CD14-positive monocyte (primary cell): ENCODE results near the gene PAQR7. TPM values are rescaled to one million over a fixed set of nuclear protein-coding genes. Genes with fewer than 3 reads are reported as not detected.

Source experiments
- DNase-seq, 3 donors: peaks; one replicate each; pipeline ENCODE4 v3.0.0-alpha.2; 2011 to 2022
- H2AFZ ChIP-seq: 2 replicates; pipeline ENCODE4 v1.6.0; 2012; ENCODE audit warnings: mild to moderate bottlenecking, low read depth, low read length, inconsistent platforms; ENCODE audit not compliant: insufficient read depth, poor library complexity, severe bottlenecking
- H3K27ac ChIP-seq, 2 donors: 1 replicate in 1 of 2; 2 replicates in 1 of 2; pipeline ENCODE4 v1.5.1; 2012 to 2013; ENCODE audit warnings: low read length in 2 of 2, control low read depth in 1 of 2, inconsistent platforms in 1 of 2, low read depth in 1 of 2, mild to moderate bottlenecking in 1 of 2
- H3K27me3 ChIP-seq, 2 donors: one replicate each; pipeline versions ENCODE4 v1.6.0 to v1.6.1; 2011 to 2013; ENCODE audit warnings: low read length in 2 of 2; ENCODE audit not compliant: control insufficient read depth in 2 of 2, insufficient read depth in 2 of 2
- H3K36me3 ChIP-seq, 2 donors: replicated peaks in 1 of 2; 1 replicate in 1 of 2; 2 replicates in 1 of 2; pipeline versions ENCODE4 v1.5.1 to v1.6.1; 2012 to 2013; ENCODE audit warnings: low read length in 2 of 2, control low read depth in 1 of 2, inconsistent platforms in 1 of 2, mild to moderate bottlenecking in 1 of 2; ENCODE audit not compliant: insufficient read depth in 2 of 2, control insufficient read depth in 1 of 2
- H3K4me1 ChIP-seq, 2 donors: 1 replicate in 1 of 2; 2 replicates in 1 of 2; pipeline versions ENCODE4 v1.5.1 to v1.6.1; 2012 to 2013; ENCODE audit warnings: low read length in 2 of 2, control low read depth in 1 of 2, inconsistent platforms in 1 of 2, mild to moderate bottlenecking in 1 of 2, moderate library complexity in 1 of 2; ENCODE audit not compliant: insufficient read depth in 2 of 2, control insufficient read depth in 1 of 2
- H3K4me2 ChIP-seq: replicated peaks from 2 replicates; pipeline ENCODE3; 2012; ENCODE audit warnings: low read length, moderate library complexity, mild to moderate bottlenecking; ENCODE audit not compliant: poor library complexity, severe bottlenecking; ENCODE audit errors: extremely low read depth
- H3K4me3 ChIP-seq, 3 experiments: fragments of 200-600 bp in 1 of 3; sonication (generic) in 1 of 3; replicated peaks in 1 of 3; 1 replicate in 2 of 3; 2 replicates in 1 of 3; pipeline ENCODE4 v1.5.1; 2011 to 2013; ENCODE audit warnings: low read length in 3 of 3, mild to moderate bottlenecking in 3 of 3, control low read depth in 2 of 3, low read depth in 2 of 3, inconsistent platforms in 1 of 3, moderate library complexity in 1 of 3
- H3K79me2 ChIP-seq: 2 replicates; pipeline ENCODE4 v1.6.0; 2012; ENCODE audit warnings: mild to moderate bottlenecking, control low read depth, inconsistent platforms, low read length, moderate library complexity; ENCODE audit not compliant: insufficient read depth
- H3K9ac ChIP-seq: 2 replicates; pipeline ENCODE4 v1.6.0; 2017; ENCODE audit warnings: low read length, mild to moderate bottlenecking; ENCODE audit not compliant: insufficient read depth, poor library complexity, severe bottlenecking
- H3K9me3 ChIP-seq, 2 donors: replicated peaks in 1 of 2; 1 replicate in 1 of 2; 2 replicates in 1 of 2; pipeline versions ENCODE4 v1.5.1 to v1.6.1; 2012 to 2013; ENCODE audit warnings: low read length in 2 of 2, control low read depth in 1 of 2; ENCODE audit not compliant: control insufficient read depth in 1 of 2, insufficient read depth in 1 of 2
- H4K20me1 ChIP-seq: 2 replicates; pipeline ENCODE4 v1.6.0; 2012; ENCODE audit warnings: mild to moderate bottlenecking, low read length, control low read depth, moderate library complexity; ENCODE audit not compliant: insufficient read depth
- H3K27ac Mint-ChIP-seq, 7 donors: one replicate each; pipeline ENCODE4 v1.8.0; 2020; ENCODE audit warnings: mild to moderate bottlenecking in 7 of 7, mixed read lengths in 7 of 7, moderate library complexity in 6 of 7, inconsistent platforms in 2 of 7
- H3K27me3 Mint-ChIP-seq, 3 donors: one replicate each; pipeline ENCODE4 v1.8.0; 2021 to 2022; ENCODE audit warnings: low read depth in 3 of 3, mild to moderate bottlenecking in 3 of 3, mixed read lengths in 3 of 3, moderate library complexity in 3 of 3, inconsistent platforms in 1 of 3
- H3K36me3 Mint-ChIP-seq, 2 donors: one replicate each; pipeline ENCODE4 v1.8.0; 2020; ENCODE audit warnings: mixed read lengths in 2 of 2, inconsistent platforms in 1 of 2, mild to moderate bottlenecking in 1 of 2
- H3K4me1 Mint-ChIP-seq: one replicate; pipeline ENCODE4 v1.8.0; 2020; ENCODE audit warnings: mild to moderate bottlenecking, mixed read lengths
- H3K4me3 Mint-ChIP-seq, 2 donors: one replicate each; pipeline ENCODE4 v1.8.0; 2020; ENCODE audit warnings: mild to moderate bottlenecking in 2 of 2, mixed read lengths in 2 of 2, moderate library complexity in 1 of 2
- H3K9me3 Mint-ChIP-seq, 7 donors: one replicate each; pipeline ENCODE4 v1.8.0; 2020 to 2022; ENCODE audit warnings: mixed read lengths in 7 of 7, mild to moderate bottlenecking in 6 of 7, moderate library complexity in 6 of 7, inconsistent platforms in 2 of 7
- WGBS: methylation state at CpG from one replicate; pipeline ENCODE4 v1.1.5; 2013; ENCODE audit warnings: missing lambda C conversion rate; ENCODE audit not compliant: insufficient coverage; 5-methylcytosine and 5-hydroxymethylcytosine counted together
- intact Hi-C, 2 donors: fragments of 100-400 bp; cut with micrococcal nuclease; formaldehyde crosslinking; loops; one replicate each; pipeline versions ENCODE4 v1.15.0 to v1.15.1; 2023
- polyA plus RNA-seq, 3 donors: library from polyadenylated mRNA; depleted of rRNA in 1 of 3; unstranded in 2 of 3; stranded (reverse) in 1 of 3; fragments of 300-500 nt in 2 of 3; fragments of >200 nt in 1 of 3; fragmentation: Illumina TruSeq in 2 of 3; gene quantifications; 1 replicate in 2 of 3; 2 replicates in 1 of 3; pipeline ENCODE4 v1.2.3, GENCODE V29; 2012 to 2021
- TF ChIP-seq, protein P1 (sequence below): fragments of 200-600 bp; IDR thresholded peaks from one replicate; pipeline ENCODE4 v1.8.0; 2022; ENCODE audit warnings: antibody characterized with exemption, mild to moderate bottlenecking

Gene PAQR7
- polyA plus RNA-seq, 3 donors, result 0.92 to 13.3 (median 1.0) TPM

GRCh38 chr1:25826571-25826970 lies 48.9 kb downstream of the PAQR7 start:
- Mint-ChIP-seq H3K36me3 (peaks cover 58 to 82% of the 10 kb centered on the region in 2 donors), H3K4me3 (no peak overlapping the region), H3K4me1 (peaks cover 10% of the 10 kb centered on the region), H3K27ac (peak overlapping the region in 1 of 7 donors; percentile 8), H3K9me3 (peaks cover 0 to 2% (median 0%) of the 10 kb centered on the region in 7 donors), H3K27me3 (peaks cover 0 to 2% (median 0%) of the 10 kb centered on the region in 3 donors)
- Histone ChIP-seq H3K4me3 (no peak overlapping the region), H3K79me2 (peaks cover 33% of the 10 kb centered on the region), H3K9me3 (no peaks in the 10 kb centered on the region), H3K36me3 (peaks cover 69 to 80% of the 10 kb centered on the region in 2 donors), H2AFZ (no peak overlapping the region), H3K4me2 (no peak overlapping the region), H3K27me3 (no peaks in the 10 kb centered on the region), H3K9ac (no peak overlapping the region), H3K27ac (peak overlapping the region in 1 of 2 donors; percentile 3), H3K4me1 (peaks cover 4 to 6% of the 10 kb centered on the region in 2 donors), H4K20me1 (peaks cover 34% of the 10 kb centered on the region)
- over 99% methylated on average over 9 of the region's 10 CpGs for WGBS
- DNase-seq, result no peak
- TF ChIP-seq, protein P1, sequence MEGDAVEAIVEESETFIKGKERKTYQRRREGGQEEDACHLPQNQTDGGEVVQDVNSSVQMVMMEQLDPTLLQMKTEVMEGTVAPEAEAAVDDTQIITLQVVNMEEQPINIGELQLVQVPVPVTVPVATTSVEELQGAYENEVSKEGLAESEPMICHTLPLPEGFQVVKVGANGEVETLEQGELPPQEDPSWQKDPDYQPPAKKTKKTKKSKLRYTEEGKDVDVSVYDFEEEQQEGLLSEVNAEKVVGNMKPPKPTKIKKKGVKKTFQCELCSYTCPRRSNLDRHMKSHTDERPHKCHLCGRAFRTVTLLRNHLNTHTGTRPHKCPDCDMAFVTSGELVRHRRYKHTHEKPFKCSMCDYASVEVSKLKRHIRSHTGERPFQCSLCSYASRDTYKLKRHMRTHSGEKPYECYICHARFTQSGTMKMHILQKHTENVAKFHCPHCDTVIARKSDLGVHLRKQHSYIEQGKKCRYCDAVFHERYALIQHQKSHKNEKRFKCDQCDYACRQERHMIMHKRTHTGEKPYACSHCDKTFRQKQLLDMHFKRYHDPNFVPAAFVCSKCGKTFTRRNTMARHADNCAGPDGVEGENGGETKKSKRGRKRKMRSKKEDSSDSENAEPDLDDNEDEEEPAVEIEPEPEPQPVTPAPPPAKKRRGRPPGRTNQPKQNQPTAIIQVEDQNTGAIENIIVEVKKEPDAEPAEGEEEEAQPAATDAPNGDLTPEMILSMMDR, result no peak
- intact Hi-C loops, result no loop called here

DNA sequence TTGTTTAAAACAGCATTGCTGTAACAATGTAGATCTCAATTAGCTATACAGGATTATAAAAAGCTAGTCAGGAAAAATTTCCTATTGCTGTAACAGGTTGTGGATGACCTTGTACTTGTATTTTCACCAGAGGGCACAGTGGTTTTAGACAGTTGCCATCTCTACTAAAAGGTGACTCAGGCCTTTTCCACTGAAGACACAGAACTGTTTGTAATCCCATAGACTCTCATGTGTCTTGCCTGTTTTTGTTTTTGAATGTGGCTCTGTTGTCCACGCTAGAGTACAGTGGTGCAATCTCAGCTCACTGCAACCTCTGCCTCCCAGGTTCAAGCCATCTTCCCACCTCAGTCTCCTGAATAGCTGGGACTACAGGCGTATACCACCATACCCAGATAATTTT lies 49.9 kb downstream of the PAQR7 start:
- H3K4me3 Mint-ChIP-seq, result no peak overlapping the region
- peak overlapping the region in 1 of 2 donors; percentile 4 for H3K27ac ChIP-seq
- no peak overlapping the region for H3K4me2 ChIP-seq
- H3K27me3 ChIP-seq, result no peaks in the 10 kb centered on the region
- peaks cover 0 to 2% (median 0%) of the 10 kb centered on the region in 7 donors for H3K9me3 Mint-ChIP-seq
- intact Hi-C loops, result no loop called here
- H3K27me3 Mint-ChIP-seq, result peaks cover 0 to 2% (median 0%) of the 10 kb centered on the region in 3 donors
- peaks cover 13% of the 10 kb centered on the region in 2 donors for H3K4me1 ChIP-seq
- no peak overlapping the region for H3K9ac ChIP-seq
- H3K9me3 ChIP-seq, result no peaks in the 10 kb centered on the region
- H4K20me1 ChIP-seq, result peaks cover 38% of the 10 kb centered on the region
- no peak overlapping the region for H3K27ac Mint-ChIP-seq
- peaks cover 43% of the 10 kb centered on the region for H3K79me2 ChIP-seq
- TF ChIP-seq, protein P1, result no peak
- peaks cover 16% of the 10 kb centered on the region for H3K4me1 Mint-ChIP-seq
- WGBS, result no CpG with 5 or more reads among the region's 2 CpGs
- no peak overlapping the region for H3K4me3 ChIP-seq
- DNase-seq, result no peak
- H2AFZ ChIP-seq, result no peak overlapping the region
- H3K36me3 Mint-ChIP-seq, result peaks cover 51 to 74% of the 10 kb centered on the region in 2 donors
- H3K36me3 ChIP-seq, result peaks cover 59 to 70% of the 10 kb centered on the region in 2 donors
